Esophagus muscularis mucosa (tissue), 4 donors: Measurements from ENCODE around the gene EPHA4.

Source experiments
- EP300 ChIP-seq: sonication (generic); formaldehyde crosslinking; IDR thresholded peaks from one replicate; pipeline ENCODE4 v1.6.1; 2017; ENCODE audit warnings: antibody characterized with exemption
- POLR2A ChIP-seq: fragments of 450-650 bp; IDR thresholded peaks from one replicate; pipeline ENCODE4 v1.6.1; 2017; ENCODE audit warnings: antibody characterized with exemption, moderate library complexity, mild to moderate bottlenecking, low read depth
- POLR2AphosphoS5 ChIP-seq, 2 donors: sonication (generic); formaldehyde crosslinking; IDR thresholded peaks; one replicate each; pipeline ENCODE4 v1.6.1; 2017; ENCODE audit warnings: antibody characterized with exemption in 2 of 2
- TF ChIP-seq, protein P1 (sequence below), 3 experiments: fragments of 200-600 bp in 2 of 3; fragments of 450-650 bp in 1 of 3; sonication (generic) in 2 of 3; IDR thresholded peaks; one replicate each; pipeline ENCODE4 v1.5.1; 2017 to 2019; ENCODE audit warnings: antibody characterized with exemption in 3 of 3, mild to moderate bottlenecking in 2 of 3, moderate library complexity in 1 of 3

DNA sequence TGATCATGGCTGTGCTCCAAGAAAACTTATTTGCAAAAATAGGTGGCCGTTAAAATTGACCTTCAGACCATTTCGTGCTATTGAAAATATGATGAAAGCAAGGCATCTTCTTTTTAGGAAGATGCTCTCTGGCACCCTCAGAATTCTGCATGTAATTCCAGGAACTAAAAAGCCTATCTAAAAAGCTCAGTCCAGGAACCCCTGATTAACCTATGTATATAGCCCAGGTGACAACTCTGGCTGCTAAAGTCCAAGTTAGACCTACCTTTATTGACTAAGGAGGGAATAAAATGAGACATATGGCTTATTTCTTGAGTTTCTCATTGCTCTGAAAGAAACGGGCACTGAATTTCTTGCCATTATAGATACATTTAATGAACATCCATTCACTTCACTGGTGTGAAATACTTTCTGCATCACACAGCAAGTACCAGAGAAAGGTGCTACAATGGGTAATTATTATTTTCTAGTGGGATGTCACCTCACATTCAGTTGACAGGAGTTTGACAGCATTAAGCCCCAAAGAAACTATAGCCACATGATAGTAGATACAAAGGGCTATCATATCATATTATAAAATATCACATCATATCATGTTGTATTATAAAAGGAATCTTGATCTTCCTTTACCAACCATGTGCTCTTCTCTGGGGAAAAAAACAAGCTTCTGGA lies 83.8 kb downstream of the EPHA4 start:
- TF ChIP-seq POLR2A (no peak), POLR2AphosphoS5 (IDR thresholded peaks at IDR 0.05) (no peak), EP300 (no peak)
- TF ChIP-seq, protein P1, sequence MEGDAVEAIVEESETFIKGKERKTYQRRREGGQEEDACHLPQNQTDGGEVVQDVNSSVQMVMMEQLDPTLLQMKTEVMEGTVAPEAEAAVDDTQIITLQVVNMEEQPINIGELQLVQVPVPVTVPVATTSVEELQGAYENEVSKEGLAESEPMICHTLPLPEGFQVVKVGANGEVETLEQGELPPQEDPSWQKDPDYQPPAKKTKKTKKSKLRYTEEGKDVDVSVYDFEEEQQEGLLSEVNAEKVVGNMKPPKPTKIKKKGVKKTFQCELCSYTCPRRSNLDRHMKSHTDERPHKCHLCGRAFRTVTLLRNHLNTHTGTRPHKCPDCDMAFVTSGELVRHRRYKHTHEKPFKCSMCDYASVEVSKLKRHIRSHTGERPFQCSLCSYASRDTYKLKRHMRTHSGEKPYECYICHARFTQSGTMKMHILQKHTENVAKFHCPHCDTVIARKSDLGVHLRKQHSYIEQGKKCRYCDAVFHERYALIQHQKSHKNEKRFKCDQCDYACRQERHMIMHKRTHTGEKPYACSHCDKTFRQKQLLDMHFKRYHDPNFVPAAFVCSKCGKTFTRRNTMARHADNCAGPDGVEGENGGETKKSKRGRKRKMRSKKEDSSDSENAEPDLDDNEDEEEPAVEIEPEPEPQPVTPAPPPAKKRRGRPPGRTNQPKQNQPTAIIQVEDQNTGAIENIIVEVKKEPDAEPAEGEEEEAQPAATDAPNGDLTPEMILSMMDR (IDR thresholded peaks at IDR 0.05), result no peak
